Measurements from ENCODE around the gene SLA2. TPM values are rescaled to one million over a fixed set of nuclear protein-coding genes. Genes with fewer than 3 reads are reported as not detected.
"Not testable (repeated sequence)": the region's sequence is repeated elsewhere in the genome, so short reads cannot be mapped to it uniquely, and the experiment has no call there.

The SLA2 gene
- total RNA-seq, 2 donors from 2014 or later = 0.37 to 0.39 TPM

DNA sequence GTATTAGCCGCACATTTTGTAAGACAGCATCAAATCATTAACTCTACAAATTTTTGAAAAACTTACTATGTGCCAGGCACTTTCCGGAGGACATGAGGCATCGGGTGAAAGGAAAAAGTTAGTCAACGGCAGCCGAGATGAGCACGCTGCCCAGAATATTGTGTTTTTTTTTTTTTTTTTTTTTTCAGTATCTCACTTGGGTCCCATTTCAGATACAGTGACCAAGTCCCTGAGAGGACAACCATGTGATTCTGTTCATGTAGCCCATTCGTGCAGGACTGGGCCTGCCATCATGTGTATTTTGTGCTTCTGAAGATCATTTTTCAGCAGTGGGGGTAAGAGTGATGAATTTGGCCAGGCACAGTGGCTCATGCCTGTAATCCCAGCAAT, 1.3 kb downstream of the SLA2 start:
- no peaks in the 10 kb centered on the region for H3K4me1 ChIP-seq
- H3K9me3 ChIP-seq = no peaks in the 10 kb centered on the region
- DNase-seq (ENCODE audit: low spot score) = no peak
- no peak overlapping the region for H3K27ac ChIP-seq
- no peaks in the 10 kb centered on the region for H3K27me3 ChIP-seq
- H3K4me3 ChIP-seq = no peak overlapping the region
- TF ChIP-seq, protein P1, sequence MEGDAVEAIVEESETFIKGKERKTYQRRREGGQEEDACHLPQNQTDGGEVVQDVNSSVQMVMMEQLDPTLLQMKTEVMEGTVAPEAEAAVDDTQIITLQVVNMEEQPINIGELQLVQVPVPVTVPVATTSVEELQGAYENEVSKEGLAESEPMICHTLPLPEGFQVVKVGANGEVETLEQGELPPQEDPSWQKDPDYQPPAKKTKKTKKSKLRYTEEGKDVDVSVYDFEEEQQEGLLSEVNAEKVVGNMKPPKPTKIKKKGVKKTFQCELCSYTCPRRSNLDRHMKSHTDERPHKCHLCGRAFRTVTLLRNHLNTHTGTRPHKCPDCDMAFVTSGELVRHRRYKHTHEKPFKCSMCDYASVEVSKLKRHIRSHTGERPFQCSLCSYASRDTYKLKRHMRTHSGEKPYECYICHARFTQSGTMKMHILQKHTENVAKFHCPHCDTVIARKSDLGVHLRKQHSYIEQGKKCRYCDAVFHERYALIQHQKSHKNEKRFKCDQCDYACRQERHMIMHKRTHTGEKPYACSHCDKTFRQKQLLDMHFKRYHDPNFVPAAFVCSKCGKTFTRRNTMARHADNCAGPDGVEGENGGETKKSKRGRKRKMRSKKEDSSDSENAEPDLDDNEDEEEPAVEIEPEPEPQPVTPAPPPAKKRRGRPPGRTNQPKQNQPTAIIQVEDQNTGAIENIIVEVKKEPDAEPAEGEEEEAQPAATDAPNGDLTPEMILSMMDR (IDR thresholded peaks at IDR 0.05) = no peak
- H3K36me3 ChIP-seq = no peaks in the 10 kb centered on the region

DNA sequence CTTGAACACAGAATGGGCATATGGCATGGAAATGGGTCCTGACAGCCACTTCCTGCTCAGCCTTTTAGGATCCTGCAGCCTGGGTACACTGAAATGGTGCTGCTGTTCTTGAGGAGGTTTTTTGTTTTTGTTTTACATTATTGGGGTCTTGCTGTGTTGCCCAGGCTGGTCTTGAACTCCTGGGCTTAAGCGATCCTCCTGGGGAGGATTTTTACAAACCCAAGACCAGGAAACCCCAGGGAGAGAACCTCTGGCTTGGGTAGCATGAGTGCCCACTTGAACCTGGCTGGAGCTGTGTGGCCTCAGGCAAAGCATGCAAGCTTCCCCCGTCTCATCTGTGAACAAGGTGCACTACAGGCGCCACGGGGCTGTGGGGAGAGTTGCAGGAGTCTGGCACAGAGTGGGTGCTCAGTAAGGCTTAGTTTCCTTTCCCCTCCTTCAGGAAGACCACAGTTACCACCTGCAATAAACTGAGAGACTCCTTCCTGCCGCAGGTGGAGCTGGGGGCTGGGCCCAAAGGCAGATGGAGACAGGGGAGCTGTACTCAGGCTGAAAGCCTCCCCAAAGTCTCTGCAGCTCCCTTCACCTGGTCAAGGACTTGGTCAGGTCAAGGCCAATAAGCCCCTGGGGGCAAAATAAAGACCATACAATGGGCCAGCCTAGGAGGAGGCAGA, 1.8 kb downstream of the SLA2 start:
- no peaks in the 10 kb centered on the region for H3K27me3 ChIP-seq
- DNase-seq (ENCODE audit: low spot score) = no peak
- TF ChIP-seq, protein P1 (IDR thresholded peaks at IDR 0.05) = no peak
- H3K9me3 ChIP-seq = no peaks in the 10 kb centered on the region
- no peaks in the 10 kb centered on the region for H3K4me1 ChIP-seq
- H3K27ac ChIP-seq = no peak overlapping the region
- H3K4me3 ChIP-seq = no peak overlapping the region
- H3K36me3 ChIP-seq = no peaks in the 10 kb centered on the region

DNA sequence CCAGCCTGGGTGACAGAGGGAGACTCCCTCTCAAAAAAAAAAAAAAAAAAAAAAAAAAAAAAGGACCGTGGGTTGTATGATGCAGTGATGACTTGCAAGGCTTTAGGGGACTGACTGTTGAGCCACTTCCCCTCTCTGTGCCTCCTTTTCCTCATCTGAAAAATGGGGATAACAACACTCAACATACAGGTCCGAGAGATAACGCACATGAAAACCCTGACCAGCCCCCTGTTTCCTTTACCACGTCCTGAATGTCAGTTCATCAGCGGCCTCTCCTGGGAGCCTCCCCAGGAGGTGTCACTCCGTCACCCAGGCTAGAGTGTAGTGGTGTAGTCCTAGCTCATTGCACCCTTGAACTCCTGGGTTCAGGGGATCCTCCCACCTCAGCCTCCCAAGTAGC, 3.9 kb downstream of the SLA2 start:
- Histone ChIP-seq H3K27me3 (no peaks in the 10 kb centered on the region), H3K4me1 (no peaks in the 10 kb centered on the region), H3K4me3 (no peak overlapping the region), H3K9me3 (no peaks in the 10 kb centered on the region), H3K36me3 (no peaks in the 10 kb centered on the region), H3K27ac (no peak overlapping the region)
- TF ChIP-seq, protein P1 (IDR thresholded peaks at IDR 0.05) = no peak
- no peak for DNase-seq (ENCODE audit: low spot score)

DNA sequence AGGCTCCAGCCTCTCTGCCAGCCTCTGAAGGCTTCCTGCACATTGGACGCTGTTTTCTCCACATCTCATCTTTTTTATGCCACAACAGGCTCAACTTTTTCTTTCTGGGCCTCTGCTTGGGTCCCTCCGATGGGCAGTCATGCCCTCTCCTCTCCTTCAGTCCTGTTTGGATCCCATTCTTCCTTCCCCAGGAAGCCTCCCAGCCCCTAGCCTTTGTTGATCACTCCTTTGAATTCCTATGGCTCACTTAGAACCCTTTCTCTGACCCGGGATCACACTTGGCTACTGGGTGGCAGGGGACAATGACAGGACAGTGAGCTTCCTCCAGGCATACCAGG, 4.5 kb downstream of the SLA2 start:
- Histone ChIP-seq H3K27me3 (no peaks in the 10 kb centered on the region), H3K27ac (no peak overlapping the region), H3K4me1 (no peaks in the 10 kb centered on the region), H3K36me3 (no peaks in the 10 kb centered on the region), H3K9me3 (no peaks in the 10 kb centered on the region), H3K4me3 (no peak overlapping the region)
- TF ChIP-seq, protein P1 (IDR thresholded peaks at IDR 0.05) = no peak
- no peak for DNase-seq (ENCODE audit: low spot score)

DNA sequence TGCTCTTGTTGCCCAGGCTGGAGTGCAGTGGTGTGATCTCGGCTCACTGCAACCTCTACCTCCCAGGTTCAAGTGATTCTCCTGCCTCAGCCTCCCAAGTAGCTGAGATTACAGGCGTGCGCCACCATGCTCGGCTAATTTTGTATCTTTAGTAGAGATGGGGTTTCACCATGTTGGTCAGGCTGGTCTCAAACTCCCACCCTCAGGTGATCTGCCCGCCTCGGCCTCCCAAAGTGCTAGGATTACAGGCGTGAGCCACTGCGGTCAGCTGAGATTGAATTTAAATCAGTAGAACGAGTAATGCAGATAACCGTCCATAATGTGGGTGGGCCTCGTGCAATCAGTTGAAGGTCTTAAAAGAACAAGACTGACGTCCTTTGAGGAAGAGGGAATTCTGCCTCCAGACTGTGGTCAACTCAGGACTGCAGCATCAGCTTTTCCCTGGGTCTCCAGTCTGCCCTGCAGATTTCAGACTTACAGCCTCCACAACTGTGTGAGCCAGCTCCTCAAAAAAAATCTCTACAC, 7.1 kb downstream of the SLA2 start:
- not testable (repeated sequence) for H3K4me3 ChIP-seq; H3K36me3 ChIP-seq; H3K9me3 ChIP-seq; H3K4me1 ChIP-seq; H3K27me3 ChIP-seq; H3K27ac ChIP-seq; DNase-seq (ENCODE audit: low spot score)

DNA sequence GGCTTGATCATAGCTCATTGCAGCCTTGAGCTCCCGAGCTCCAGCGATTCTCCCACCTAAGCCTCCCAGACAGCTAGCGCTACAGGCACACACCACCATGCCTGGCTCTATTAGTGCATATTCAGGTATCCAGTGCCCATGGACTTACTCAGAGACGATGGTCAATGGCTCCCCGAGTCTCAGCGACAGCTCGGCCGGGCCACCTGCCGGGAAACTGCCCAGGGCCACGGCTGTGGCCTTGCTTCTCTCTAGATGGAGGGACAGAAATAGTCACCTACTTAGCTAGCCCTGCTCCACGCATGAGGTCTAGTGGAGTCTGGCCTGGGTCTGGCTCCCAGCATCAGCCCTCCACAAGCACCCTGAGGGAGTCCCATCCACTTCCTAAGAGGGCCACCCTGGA, 11.7 kb downstream of the SLA2 start:
- TF ChIP-seq, protein P1 (IDR thresholded peaks at IDR 0.05) = no peak
- no peak overlapping the region for H3K27ac ChIP-seq
- no peaks in the 10 kb centered on the region for H3K4me1 ChIP-seq
- no peaks in the 10 kb centered on the region for H3K36me3 ChIP-seq
- H3K27me3 ChIP-seq = no peaks in the 10 kb centered on the region
- no peak for DNase-seq (ENCODE audit: low spot score)
- no peaks in the 10 kb centered on the region for H3K9me3 ChIP-seq
- no peak overlapping the region for H3K4me3 ChIP-seq
